Activated CD4-positive, CD25-positive, alpha-beta regulatory T cell (primary cell): ENCODE data around the gene COMMD7.
"Not testable (repeated sequence)": the region's sequence is repeated elsewhere in the genome, so short reads cannot be mapped to it uniquely, and the experiment has no call there.

ENCODE experiments used
- DNase-seq, 4 experiments: peaks; one replicate each; lab custom pipeline; 2025; lab: John Stamatoyannopoulos, UW

COMMD7 gene

DNA sequence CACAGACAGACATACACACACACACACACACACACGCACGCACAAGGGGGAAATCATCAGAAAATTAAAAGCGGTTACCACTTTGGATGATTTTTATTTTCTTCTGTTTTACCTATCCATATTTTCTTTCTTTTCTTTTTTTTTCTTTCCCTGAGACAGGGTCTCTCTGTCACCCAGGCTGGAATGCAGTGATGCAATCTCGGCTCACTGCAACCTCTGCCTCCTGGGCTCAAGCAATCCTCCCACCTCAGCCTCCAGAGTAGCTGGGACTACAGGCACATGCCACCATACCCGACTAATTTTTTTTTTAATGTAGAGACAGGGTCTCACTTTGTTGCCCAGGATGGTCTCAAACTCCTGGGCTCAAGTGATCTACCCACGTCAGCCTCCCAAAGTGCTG lies 14.8 kb downstream of the COMMD7 start:
- DNase-seq = not testable (repeated sequence)

GRCh38 chr20:32727683-32728082 lies 15.6 kb downstream of the COMMD7 start:
- no peak for DNase-seq

- DNase-seq = no peak
Measured at GRCh38 chr20:32718749-32719348, 24.4 kb downstream of the COMMD7 start.

GRCh38 chr20:32711346-32711745 lies 31.9 kb downstream of the COMMD7 start:
- DNase-seq = no peak

GRCh38 chr20:32709632-32710121 lies 33.6 kb downstream of the COMMD7 start:
- DNase-seq = no peak

- DNase-seq = not testable (repeated sequence)
Measured at GRCh38 chr20:32709029-32709631, 34.1 kb downstream of the COMMD7 start.

- no peak for DNase-seq
Measured at GRCh38 chr20:32707691-32708581, 35.3 kb downstream of the COMMD7 start.

- no peak for DNase-seq
Measured at GRCh38 chr20:32706486-32706885, 36.8 kb downstream of the COMMD7 start.

GRCh38 chr20:32702706-32703425 lies 40.4 kb downstream of the COMMD7 start:
- DNase-seq = no peak

GRCh38 chr20:32697608-32698007 lies 45.7 kb downstream of the COMMD7 start:
- DNase-seq = no peak

DNA sequence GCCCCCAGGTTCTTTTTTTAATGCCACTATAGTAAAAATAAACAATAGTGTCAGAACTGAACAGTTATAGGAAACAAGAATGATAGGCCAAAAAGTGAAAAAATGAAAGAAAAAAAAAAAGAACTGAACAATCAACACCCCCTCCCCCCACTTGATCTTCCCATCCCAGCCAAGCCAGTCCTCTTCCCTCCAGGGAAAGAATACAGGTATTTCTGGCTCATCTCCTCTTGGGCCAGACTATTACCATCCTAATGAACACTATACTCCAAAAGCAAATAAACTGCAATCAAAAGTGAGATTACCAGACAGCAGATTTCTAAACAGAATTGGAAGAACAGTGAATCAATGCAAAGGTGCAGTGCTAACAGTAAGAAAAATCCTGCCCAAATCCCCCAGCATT lies 48.2 kb downstream of the COMMD7 start:
- no peak for DNase-seq

- not testable (repeated sequence) for DNase-seq
Measured at GRCh38 chr20:32688966-32689365, 54.3 kb downstream of the COMMD7 start.

GRCh38 chr20:32687180-32687532 lies 56.1 kb downstream of the COMMD7 start:
- no peak for DNase-seq

DNA sequence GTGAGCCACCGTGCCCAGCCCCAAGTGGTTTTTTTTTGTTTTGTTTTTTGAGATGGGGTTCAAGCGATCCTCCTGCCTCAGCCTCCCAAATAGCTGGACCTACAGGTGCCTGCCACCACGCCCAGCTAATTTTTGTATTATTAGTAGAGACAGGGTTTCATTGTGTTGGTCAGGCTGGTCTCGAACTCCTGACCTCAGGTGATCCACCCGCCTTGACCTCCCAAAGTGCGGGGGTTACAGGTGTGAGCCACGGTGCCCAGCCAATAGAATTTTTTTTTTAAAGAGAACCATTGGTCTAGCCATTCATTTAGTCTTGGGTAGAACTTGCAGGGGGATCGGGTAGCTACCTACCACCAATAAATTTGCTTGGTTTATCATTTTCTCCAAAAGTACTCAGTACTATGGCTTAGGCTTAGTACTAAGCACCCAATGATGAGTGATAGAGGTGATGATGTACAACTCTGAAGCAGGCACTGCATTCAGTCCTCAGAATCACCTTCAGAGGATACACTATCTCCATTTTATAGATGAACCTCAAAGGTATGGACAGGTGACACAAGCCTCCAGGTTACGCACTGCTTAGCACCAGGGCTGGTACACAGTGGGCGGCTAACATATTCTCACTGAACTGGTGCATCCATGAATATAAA lies 56.6 kb downstream of the COMMD7 start:
- no peak for DNase-seq

DNA sequence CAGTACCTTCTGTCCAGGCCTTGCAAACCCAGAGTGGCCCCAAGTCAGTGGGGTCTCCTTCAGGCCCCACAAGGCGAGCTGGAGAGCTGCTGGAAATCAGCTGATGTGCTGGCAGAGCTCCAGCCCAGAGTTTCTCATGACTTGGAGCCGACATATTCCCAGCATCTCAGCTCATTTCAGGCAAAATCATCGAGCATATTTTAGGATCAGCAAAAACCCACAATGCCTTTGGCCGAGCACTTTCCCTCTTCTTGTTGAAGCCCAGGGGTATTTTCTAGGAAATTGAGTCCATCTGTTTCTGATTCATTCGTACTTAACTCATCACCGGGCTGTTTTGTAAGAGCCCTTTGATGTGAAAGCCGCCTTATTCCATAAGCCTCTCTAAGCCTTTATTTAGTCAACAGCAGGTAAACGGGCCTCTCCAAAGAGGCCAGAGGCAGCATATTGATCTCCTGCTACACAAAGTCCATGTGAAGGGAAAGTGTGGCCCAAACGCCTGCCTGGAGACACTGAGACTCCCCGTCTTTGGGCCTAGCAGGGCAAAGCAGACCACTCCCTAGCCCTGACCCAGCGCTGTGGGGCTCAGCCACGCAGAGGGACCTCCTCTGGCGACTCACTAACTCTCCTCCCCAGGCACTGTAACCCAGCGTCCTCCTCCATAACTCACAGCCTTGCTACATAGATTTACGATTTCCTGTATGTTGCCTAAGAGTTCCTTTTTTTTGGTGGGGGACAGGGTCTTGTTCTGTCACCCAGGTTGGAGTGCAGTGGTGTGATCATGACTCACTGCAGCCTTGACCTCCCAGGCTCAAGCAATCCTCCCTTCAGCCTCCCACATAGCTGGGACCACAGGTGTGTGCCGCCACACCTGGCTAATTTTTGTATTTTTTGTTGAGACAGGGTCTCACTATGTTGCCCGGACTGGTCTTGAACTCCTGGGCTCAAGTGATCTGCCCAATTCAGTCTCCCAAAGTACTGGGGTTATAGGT lies 57.4 kb downstream of the COMMD7 start:
- DNase-seq = no peak

DNA sequence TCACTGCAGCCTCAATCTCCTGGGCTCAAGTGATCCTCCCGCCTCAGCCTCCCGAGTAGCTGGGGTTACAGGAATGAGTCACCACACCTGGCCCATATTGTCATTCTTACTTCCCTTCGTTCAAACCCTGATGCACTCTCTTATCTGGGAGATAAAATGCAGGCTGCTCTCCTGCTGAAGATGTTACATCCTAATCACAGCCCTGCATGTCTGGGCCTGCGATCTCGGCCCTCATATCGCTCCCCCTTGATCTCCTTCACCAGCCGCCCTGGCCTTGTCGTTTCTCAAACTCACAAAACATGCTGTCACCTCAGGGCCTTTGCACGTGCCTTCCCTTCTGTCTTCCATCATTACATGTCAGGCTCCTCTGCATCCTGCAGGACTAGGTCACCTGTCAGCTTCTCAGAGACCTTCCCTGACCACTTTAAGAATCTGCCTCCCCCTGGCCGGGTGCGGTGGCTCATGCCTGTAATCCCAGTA lies 60.7 kb downstream of the COMMD7 start:
- no peak for DNase-seq

GRCh38 chr20:32681175-32682084 lies 61.8 kb downstream of the COMMD7 start:
- DNase-seq = no peak

DNA sequence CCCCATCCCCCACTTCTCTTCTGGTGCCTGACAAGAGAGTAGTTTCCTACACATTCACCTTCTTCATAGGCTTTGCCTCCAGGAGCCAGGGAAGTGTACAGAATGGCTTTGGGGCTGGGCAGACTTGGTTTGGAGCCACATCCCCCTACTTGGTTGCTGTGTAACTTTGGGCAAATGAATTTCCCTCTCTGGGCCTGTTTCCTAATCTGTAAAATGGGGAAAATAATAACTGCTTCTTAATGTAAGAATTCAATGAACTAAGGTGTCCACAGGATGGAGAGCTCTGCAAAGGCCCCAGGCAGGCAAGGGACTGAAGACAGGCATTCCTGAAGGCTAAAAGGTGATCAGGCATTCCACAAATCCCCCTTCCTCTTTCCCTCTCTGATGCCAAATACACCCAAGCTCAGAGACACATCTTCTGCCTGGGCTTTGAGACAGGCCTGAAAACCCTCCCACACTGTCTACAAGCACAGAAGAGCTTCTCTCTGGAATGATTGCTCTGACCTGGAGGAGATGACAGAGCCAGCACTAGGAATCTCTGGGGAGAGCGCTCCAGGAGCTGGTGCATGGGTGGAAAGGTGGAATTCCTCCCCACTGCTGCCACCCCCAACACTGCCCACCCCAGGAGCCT lies 62.6 kb downstream of the COMMD7 start:
- no peak for DNase-seq

DNA sequence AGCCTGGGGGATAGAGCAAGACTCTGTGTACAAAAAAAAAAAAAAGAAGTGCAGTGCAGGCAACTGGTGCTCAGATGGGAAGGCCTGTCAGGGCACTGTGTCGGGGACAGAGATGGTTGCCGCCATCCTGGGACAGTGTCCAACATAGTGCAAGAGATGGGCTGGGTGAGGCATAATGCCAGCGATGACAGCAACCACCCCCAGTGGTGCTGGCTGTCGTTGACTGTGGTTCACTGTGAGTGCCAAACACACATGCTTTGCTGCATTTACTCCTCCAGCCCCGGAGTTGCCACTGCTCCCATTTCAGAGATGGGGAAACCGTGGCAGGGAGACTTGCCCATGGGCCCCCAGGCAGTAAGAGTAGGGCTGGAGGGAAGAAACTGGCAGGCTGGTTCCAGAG lies 64.3 kb downstream of the COMMD7 start:
- no peak for DNase-seq
